DMS 273 (cell line): ENCODE data around the gene FUT1.
"Not testable (repeated sequence)": the region's sequence is repeated elsewhere in the genome, so short reads cannot be mapped to it uniquely, and the experiment has no call there.

Experiments
- DNase-seq: peaks from one replicate; lab custom pipeline; 2025; ENCODE audit not compliant: unreplicated experiment; lab: John Stamatoyannopoulos, UW

The FUT1 gene

GRCh38 chr19:48752496-48753365 lies at the start of gene FUT1:
Gene FUT1 (minus strand): TSS chr19:48752641. CDS start chr19:48751281, 1,360 bp downstream.
- DNase-seq, result peak; percentile 76

GRCh38 chr19:48799358-48800300 lies 47.2 kb upstream of the FUT1 start:
- DNase-seq, result no peak

DNA sequence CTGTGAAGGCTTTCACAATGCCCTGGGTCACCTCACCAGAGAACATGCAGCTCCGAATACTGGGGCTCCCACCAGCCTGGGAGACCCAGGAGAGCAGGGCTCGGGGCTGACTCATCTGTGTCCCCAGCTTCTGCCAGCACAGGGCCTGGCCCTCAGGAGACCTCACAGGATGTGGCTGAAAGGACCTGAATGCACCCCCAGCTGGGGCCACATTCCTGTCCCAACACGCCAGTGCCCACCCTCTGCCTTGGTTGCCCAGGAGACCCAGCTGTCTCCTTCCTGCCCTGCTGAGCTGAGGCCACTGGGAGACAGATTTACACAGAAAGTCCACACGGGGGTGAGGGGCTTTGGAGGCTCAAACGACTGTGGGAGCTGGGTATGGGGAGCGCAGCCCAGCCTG lies 46.5 kb upstream of the FUT1 start:
- peak; percentile 87 for DNase-seq

GRCh38 chr19:48797103-48797502 lies 44.7 kb upstream of the FUT1 start:
- no peak for DNase-seq

- DNase-seq, result no peak
These were observed 44.0 kb upstream of the FUT1 start for GRCh38 chr19:48796298-48797083.

DNA sequence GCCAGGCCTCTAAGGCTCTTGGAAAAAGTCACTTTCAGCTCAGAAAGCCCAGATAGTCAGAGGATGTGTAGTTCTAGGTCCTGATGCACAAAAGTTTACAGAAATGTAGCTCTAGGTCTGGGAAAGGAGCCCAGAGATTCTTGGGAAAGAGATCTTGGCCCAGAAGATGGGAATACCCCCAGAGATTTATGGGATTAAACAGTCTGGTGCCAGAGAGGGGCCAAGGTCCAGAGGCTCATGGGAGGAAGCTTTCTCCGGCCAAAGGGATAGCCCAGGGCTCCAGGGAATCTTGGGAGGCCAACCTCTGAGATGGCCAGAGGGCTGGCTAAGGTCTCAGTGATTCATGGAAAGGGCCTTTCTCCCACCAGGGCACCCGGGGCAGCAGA lies 43.2 kb upstream of the FUT1 start:
- DNase-seq, result no peak

DNA sequence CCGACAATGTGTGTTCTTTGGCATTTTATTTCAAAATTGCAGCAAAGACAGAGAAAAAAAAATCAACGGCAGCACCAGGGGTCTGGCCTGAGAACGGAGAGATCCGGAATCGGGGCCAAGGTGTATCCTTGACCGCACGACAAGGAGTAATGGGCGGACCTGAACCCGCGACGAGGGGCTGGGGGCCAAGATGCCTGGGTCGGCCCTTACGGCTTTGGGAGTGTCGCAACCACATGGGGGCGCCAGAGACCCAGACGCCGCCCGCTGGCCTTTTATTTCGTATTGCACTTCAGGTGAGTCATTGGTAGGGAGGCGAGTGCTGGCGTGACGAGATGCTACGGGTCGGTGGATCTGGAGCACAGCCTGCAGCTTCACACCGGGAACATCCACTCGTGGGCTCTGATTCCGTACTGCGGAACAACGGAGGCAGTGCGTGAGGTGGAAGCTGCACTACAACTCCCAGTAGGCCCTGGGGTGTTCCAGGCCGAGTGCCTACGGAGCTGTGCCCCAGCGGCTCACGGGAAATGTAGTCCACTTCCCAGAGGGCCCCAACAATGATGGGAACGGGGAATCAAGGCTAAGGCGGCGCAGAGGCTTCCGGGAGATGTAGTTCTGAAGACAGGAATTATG lies 42.7 kb upstream of the FUT1 start:
- peak; percentile 97 for DNase-seq

GRCh38 chr19:48794291-48794690 lies 41.9 kb upstream of the FUT1 start:
- no peak for DNase-seq

- no peak for DNase-seq
These were observed 40.8 kb upstream of the FUT1 start for GRCh38 chr19:48793271-48793670.

- DNase-seq, result not testable (repeated sequence)
These were observed 34.9 kb upstream of the FUT1 start for GRCh38 chr19:48787331-48787730.

DNA sequence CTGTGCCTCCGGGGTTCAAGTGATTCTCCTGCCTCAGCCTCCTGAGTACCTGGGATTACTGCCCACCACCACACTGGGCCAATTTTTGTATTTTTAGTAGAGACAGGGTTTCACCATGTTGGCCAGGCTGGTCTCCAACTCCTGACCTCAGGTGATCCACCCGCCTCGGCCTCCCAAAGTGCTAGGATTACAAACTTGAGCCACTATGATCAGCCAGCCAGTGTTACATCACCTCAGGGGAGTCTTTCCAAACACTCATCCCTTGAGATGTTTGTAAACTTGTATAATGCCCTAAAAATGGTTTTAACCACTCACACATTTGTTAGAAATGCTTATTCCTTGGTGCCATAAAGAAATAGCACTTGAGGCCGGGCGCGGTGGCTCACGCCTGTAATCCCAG lies 34.0 kb upstream of the FUT1 start:
- DNase-seq, result not testable (repeated sequence)

- DNase-seq, result no peak
These were observed 32.1 kb upstream of the FUT1 start for GRCh38 chr19:48784527-48784926.

- no peak for DNase-seq
These were observed 28.4 kb upstream of the FUT1 start for GRCh38 chr19:48780631-48781391.

GRCh38 chr19:48779636-48780035 lies 27.2 kb upstream of the FUT1 start:
- no peak for DNase-seq

- DNase-seq, result no peak
These were observed 25.3 kb upstream of the FUT1 start for GRCh38 chr19:48777720-48778119.

DNA sequence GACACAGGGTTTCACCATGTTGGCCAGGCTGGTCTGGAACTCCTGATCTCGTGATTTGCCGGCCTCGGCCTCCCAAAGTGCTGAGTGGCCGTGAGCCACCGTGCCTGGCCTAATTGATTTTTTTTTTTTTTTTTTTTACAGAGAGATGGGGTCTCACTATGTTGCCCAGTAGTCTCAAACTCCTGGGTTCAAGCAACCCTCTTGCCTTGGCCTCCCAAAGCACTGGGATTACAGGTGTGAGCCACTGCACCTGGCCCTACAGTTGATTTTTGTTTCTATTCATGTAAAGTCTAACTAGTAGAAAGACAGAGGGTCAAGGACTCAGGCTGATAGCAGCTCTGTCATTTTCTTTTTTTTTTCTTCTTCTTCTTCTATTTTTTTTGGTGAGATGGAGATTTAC lies 24.7 kb upstream of the FUT1 start:
- no peak for DNase-seq

- DNase-seq, result no peak
These were observed 20.1 kb upstream of the FUT1 start for GRCh38 chr19:48772503-48772953.

- DNase-seq, result no peak
These were observed 18.5 kb upstream of the FUT1 start for GRCh38 chr19:48770734-48771472.

- no peak for DNase-seq
These were observed 17.8 kb upstream of the FUT1 start for GRCh38 chr19:48770266-48770665.
